Measurements from ENCODE around the gene TEAD1.

TEAD1 gene

GRCh38 chr11:12628314-12628713 lies 45.9 kb upstream of the TEAD1 start:
- Histone ChIP-seq H2AK5ac (ENCODE audit: low read depth, low read length) (no peak overlapping the region), H3K18ac (ENCODE audit: low read length) (no peak overlapping the region), H3K27ac (replicated peaks; ENCODE audit: low read length) (no peak overlapping the region), H2BK5ac (ENCODE audit: low read length) (no peak overlapping the region), H3K79me1 (ENCODE audit: low read depth, low read length) (no peaks in the 10 kb centered on the region), H2AFZ (ENCODE audit: low read length) (no peak overlapping the region), H3K4ac (ENCODE audit: low read length) (no peak overlapping the region), H3K4me3 (ENCODE audit: low read length in 2 of 2) (no peak overlapping the region), H2BK12ac (ENCODE audit: low read length) (no peak overlapping the region), H3K36me3 (replicated peaks in 1 of 2; ENCODE audit: control insufficient read depth in 2 of 2, insufficient read depth in 2 of 2, low read length in 2 of 2) (no peaks in the 10 kb centered on the region), H3K9ac (ENCODE audit: low read depth, low read length, poor library complexity) (no peak overlapping the region), H3K27me3 (ENCODE audit: control insufficient read depth in 3 of 3, insufficient read depth in 3 of 3, low read depth in 1 of 3, low read length in 3 of 3) (peaks cover 0 to 3% (median 0%) of the 10 kb centered on the region in 3 experiments), H4K8ac (ENCODE audit: low read depth, low read length) (no peak overlapping the region), H2BK120ac (ENCODE audit: low read depth, low read length) (no peak overlapping the region), H3K4me1 (ENCODE audit: control insufficient read depth in 2 of 2, insufficient read depth in 1 of 2, low read depth in 1 of 2, low read length in 2 of 2) (no peaks in the 10 kb centered on the region), H3K23ac (ENCODE audit: low read depth, low read length, poor library complexity) (no peak overlapping the region), H3K14ac (ENCODE audit: low read length) (no peak overlapping the region), H3K4me2 (ENCODE audit: insufficient read depth, low read length, poor library complexity, severe bottlenecking) (no peak overlapping the region), H2BK15ac (ENCODE audit: low read length) (no peak overlapping the region), H4K91ac (ENCODE audit: low read depth, low read length, poor library complexity) (no peak overlapping the region), H3K9me3 (replicated peaks in 1 of 2; ENCODE audit: control insufficient read depth in 2 of 2, insufficient read depth in 1 of 2, low read depth in 1 of 2, low read length in 2 of 2) (no peaks in the 10 kb centered on the region)
- no peak for DNase-seq (ENCODE audit: low spot score)
- no CpG with 5 or more reads among the region's 4 CpGs for WGBS, 2 donors (ENCODE audit: extremely low coverage in 2 of 2, insufficient read length in 2 of 2, insufficient replicate concordance in 1 of 2)

- Histone ChIP-seq H3K36me3 (replicated peaks in 1 of 2; ENCODE audit: control insufficient read depth in 2 of 2, insufficient read depth in 2 of 2, low read length in 2 of 2) (no peaks in the 10 kb centered on the region), H4K8ac (ENCODE audit: low read depth, low read length) (no peak overlapping the region), H2AK5ac (ENCODE audit: low read depth, low read length) (no peak overlapping the region), H4K91ac (ENCODE audit: low read depth, low read length, poor library complexity) (no peak overlapping the region), H3K14ac (ENCODE audit: low read length) (no peak overlapping the region), H3K4ac (ENCODE audit: low read length) (no peak overlapping the region), H3K79me1 (ENCODE audit: low read depth, low read length) (no peaks in the 10 kb centered on the region), H3K27me3 (ENCODE audit: control insufficient read depth in 3 of 3, insufficient read depth in 3 of 3, low read depth in 1 of 3, low read length in 3 of 3) (peaks cover 0 to 3% (median 0%) of the 10 kb centered on the region in 3 experiments), H2BK15ac (ENCODE audit: low read length) (no peak overlapping the region), H3K4me1 (ENCODE audit: control insufficient read depth in 2 of 2, insufficient read depth in 1 of 2, low read depth in 1 of 2, low read length in 2 of 2) (no peaks in the 10 kb centered on the region), H3K18ac (ENCODE audit: low read length) (no peak overlapping the region), H3K23ac (ENCODE audit: low read depth, low read length, poor library complexity) (no peak overlapping the region), H3K27ac (replicated peaks; ENCODE audit: low read length) (no peak overlapping the region), H3K9ac (ENCODE audit: low read depth, low read length, poor library complexity) (no peak overlapping the region), H2BK120ac (ENCODE audit: low read depth, low read length) (no peak overlapping the region), H2AFZ (ENCODE audit: low read length) (no peak overlapping the region), H3K4me2 (ENCODE audit: insufficient read depth, low read length, poor library complexity, severe bottlenecking) (no peak overlapping the region), H2BK5ac (ENCODE audit: low read length) (no peak overlapping the region), H2BK12ac (ENCODE audit: low read length) (no peak overlapping the region), H3K9me3 (replicated peaks in 1 of 2; ENCODE audit: control insufficient read depth in 2 of 2, insufficient read depth in 1 of 2, low read depth in 1 of 2, low read length in 2 of 2) (no peaks in the 10 kb centered on the region), H3K4me3 (ENCODE audit: low read length in 2 of 2) (no peak overlapping the region)
- WGBS, 2 donors (ENCODE audit: extremely low coverage in 2 of 2, insufficient read length in 2 of 2, insufficient replicate concordance in 1 of 2): no CpG with 5 or more reads among the region's 6 CpGs
- no peak for DNase-seq (ENCODE audit: low spot score)
These were observed 44.5 kb upstream of the TEAD1 start for GRCh38 chr11:12629601-12630313.

GRCh38 chr11:12631651-12632050 lies 42.6 kb upstream of the TEAD1 start:
- Histone ChIP-seq H4K91ac (ENCODE audit: low read depth, low read length, poor library complexity) (no peak overlapping the region), H2BK5ac (ENCODE audit: low read length) (no peak overlapping the region), H3K18ac (ENCODE audit: low read length) (no peak overlapping the region), H3K79me1 (ENCODE audit: low read depth, low read length) (no peaks in the 10 kb centered on the region), H2BK12ac (ENCODE audit: low read length) (no peak overlapping the region), H3K27me3 (ENCODE audit: control insufficient read depth in 3 of 3, insufficient read depth in 3 of 3, low read depth in 1 of 3, low read length in 3 of 3) (peaks cover 0 to 3% (median 0%) of the 10 kb centered on the region in 3 experiments), H3K4me1 (ENCODE audit: control insufficient read depth in 2 of 2, insufficient read depth in 1 of 2, low read depth in 1 of 2, low read length in 2 of 2) (no peaks in the 10 kb centered on the region), H3K9me3 (replicated peaks in 1 of 2; ENCODE audit: control insufficient read depth in 2 of 2, insufficient read depth in 1 of 2, low read depth in 1 of 2, low read length in 2 of 2) (no peaks in the 10 kb centered on the region), H3K36me3 (replicated peaks in 1 of 2; ENCODE audit: control insufficient read depth in 2 of 2, insufficient read depth in 2 of 2, low read length in 2 of 2) (no peaks in the 10 kb centered on the region), H3K9ac (ENCODE audit: low read depth, low read length, poor library complexity) (no peak overlapping the region), H3K4ac (ENCODE audit: low read length) (no peak overlapping the region), H3K27ac (replicated peaks; ENCODE audit: low read length) (no peak overlapping the region), H3K4me3 (ENCODE audit: low read length in 2 of 2) (no peak overlapping the region), H2BK15ac (ENCODE audit: low read length) (no peak overlapping the region), H4K8ac (ENCODE audit: low read depth, low read length) (no peak overlapping the region), H3K4me2 (ENCODE audit: insufficient read depth, low read length, poor library complexity, severe bottlenecking) (no peak overlapping the region), H2AFZ (ENCODE audit: low read length) (no peak overlapping the region), H2BK120ac (ENCODE audit: low read depth, low read length) (no peak overlapping the region), H2AK5ac (ENCODE audit: low read depth, low read length) (no peak overlapping the region), H3K14ac (ENCODE audit: low read length) (no peak overlapping the region), H3K23ac (ENCODE audit: low read depth, low read length, poor library complexity) (no peak overlapping the region)
- no CpG with 5 or more reads among the region's 4 CpGs for WGBS, 2 donors (ENCODE audit: extremely low coverage in 2 of 2, insufficient read length in 2 of 2, insufficient replicate concordance in 1 of 2)
- no peak for DNase-seq (ENCODE audit: low spot score)

- Histone ChIP-seq H2BK120ac (ENCODE audit: low read depth, low read length) (no peak overlapping the region), H4K91ac (ENCODE audit: low read depth, low read length, poor library complexity) (no peak overlapping the region), H3K9me3 (replicated peaks in 1 of 2; ENCODE audit: control insufficient read depth in 2 of 2, insufficient read depth in 1 of 2, low read depth in 1 of 2, low read length in 2 of 2) (no peaks in the 10 kb centered on the region), H3K14ac (ENCODE audit: low read length) (no peak overlapping the region), H3K27ac (replicated peaks; ENCODE audit: low read length) (no peak overlapping the region), H3K23ac (ENCODE audit: low read depth, low read length, poor library complexity) (no peak overlapping the region), H3K4me1 (ENCODE audit: control insufficient read depth in 2 of 2, insufficient read depth in 1 of 2, low read depth in 1 of 2, low read length in 2 of 2) (peaks cover 0 to 4% of the 10 kb centered on the region in 2 donors), H3K4me2 (ENCODE audit: insufficient read depth, low read length, poor library complexity, severe bottlenecking) (no peak overlapping the region), H2BK12ac (ENCODE audit: low read length) (no peak overlapping the region), H3K4ac (ENCODE audit: low read length) (no peak overlapping the region), H3K27me3 (ENCODE audit: control insufficient read depth in 3 of 3, insufficient read depth in 3 of 3, low read depth in 1 of 3, low read length in 3 of 3) (peaks cover 0 to 3% (median 0%) of the 10 kb centered on the region in 3 experiments), H3K4me3 (ENCODE audit: low read length in 2 of 2) (no peak overlapping the region), H2AFZ (ENCODE audit: low read length) (no peak overlapping the region), H3K18ac (ENCODE audit: low read length) (no peak overlapping the region), H3K9ac (ENCODE audit: low read depth, low read length, poor library complexity) (no peak overlapping the region), H3K79me1 (ENCODE audit: low read depth, low read length) (no peaks in the 10 kb centered on the region), H3K36me3 (replicated peaks in 1 of 2; ENCODE audit: control insufficient read depth in 2 of 2, insufficient read depth in 2 of 2, low read length in 2 of 2) (no peaks in the 10 kb centered on the region), H2BK5ac (ENCODE audit: low read length) (no peak overlapping the region), H4K8ac (ENCODE audit: low read depth, low read length) (no peak overlapping the region), H2BK15ac (ENCODE audit: low read length) (no peak overlapping the region), H2AK5ac (ENCODE audit: low read depth, low read length) (no peak overlapping the region)
- WGBS, 2 donors (ENCODE audit: extremely low coverage in 2 of 2, insufficient read length in 2 of 2, insufficient replicate concordance in 1 of 2): no CpG with 5 or more reads among the region's 1 CpG
- DNase-seq (ENCODE audit: low spot score): no peak
These were observed 39.9 kb upstream of the TEAD1 start for GRCh38 chr11:12634329-12634728.

Data from neuronal stem cell (in vitro differentiated cells).